ENCODE data around the gene MTHFD2.
"Not testable (repeated sequence)": the region's sequence is repeated elsewhere in the genome, so short reads cannot be mapped to it uniquely, and the experiment has no call there.

Gene MTHFD2

GRCh38 chr2:74183878-74184277, 14.5 kb upstream of the MTHFD2 start:
- H3K4me3 ChIP-seq (ENCODE audit: low read depth, low read length), result no peak overlapping the region
- no peak for TF ChIP-seq CTCF (IDR thresholded peaks at IDR 0.05; ENCODE audit: borderline replicate concordance, insufficient read depth, low read depth, low read length)

- no peak for TF ChIP-seq CTCF (IDR thresholded peaks at IDR 0.05; ENCODE audit: borderline replicate concordance, insufficient read depth, low read depth, low read length)
- no peak overlapping the region for H3K4me3 ChIP-seq (ENCODE audit: low read depth, low read length)
Measured at GRCh38 chr2:74186038-74186437, 12.4 kb upstream of the MTHFD2 start.

- H3K4me3 ChIP-seq (ENCODE audit: low read depth, low read length), result not testable (repeated sequence)
Measured at GRCh38 chr2:74186706-74187105, 11.7 kb upstream of the MTHFD2 start.

DNA sequence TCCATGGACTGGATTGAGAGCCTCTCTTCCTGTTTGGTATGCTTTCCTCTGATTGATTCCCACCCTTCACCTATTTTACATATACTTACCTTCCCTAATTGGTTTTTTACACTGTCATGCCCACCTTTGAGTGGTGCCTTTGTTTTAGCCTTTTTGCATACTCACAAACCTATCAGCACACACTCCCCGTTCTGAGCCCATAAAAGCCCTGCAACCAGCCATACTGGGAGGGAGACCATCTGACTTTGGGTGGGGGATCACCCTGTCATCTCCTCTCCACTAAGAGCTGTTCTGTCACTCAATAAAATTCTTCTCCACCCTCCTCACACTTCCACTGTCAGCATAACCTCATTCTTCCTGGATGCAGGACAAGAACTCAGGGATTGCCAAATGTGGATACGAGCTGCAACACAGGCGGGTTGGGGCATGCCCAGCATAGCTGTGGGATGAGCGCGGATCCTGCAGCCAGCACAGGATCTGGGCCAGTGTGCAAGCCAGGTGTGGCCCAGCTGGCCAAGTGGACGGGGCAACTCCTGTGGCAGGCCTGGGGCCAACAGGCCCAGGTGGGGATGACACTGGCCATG, 10.3 kb upstream of the MTHFD2 start:
- H3K4me3 ChIP-seq (ENCODE audit: low read depth, low read length), result no peak overlapping the region
- TF ChIP-seq CTCF (IDR thresholded peaks at IDR 0.05; ENCODE audit: borderline replicate concordance, insufficient read depth, low read depth, low read length), result no peak

- no peak for TF ChIP-seq CTCF (IDR thresholded peaks at IDR 0.05; ENCODE audit: borderline replicate concordance, insufficient read depth, low read depth, low read length)
Measured at GRCh38 chr2:74188696-74189095, 9.7 kb upstream of the MTHFD2 start.

GRCh38 chr2:74191596-74192380, 6.6 kb upstream of the MTHFD2 start:
- H3K4me3 ChIP-seq (ENCODE audit: low read depth, low read length), result no peak overlapping the region
- no peak for TF ChIP-seq CTCF (IDR thresholded peaks at IDR 0.05; ENCODE audit: borderline replicate concordance, insufficient read depth, low read depth, low read length)

More at GRCh38 chr2:74188696-74189095, 9.7 kb upstream of the MTHFD2 start:
- no peak overlapping the region for H3K4me3 ChIP-seq (ENCODE audit: low read depth, low read length)

DNA sequence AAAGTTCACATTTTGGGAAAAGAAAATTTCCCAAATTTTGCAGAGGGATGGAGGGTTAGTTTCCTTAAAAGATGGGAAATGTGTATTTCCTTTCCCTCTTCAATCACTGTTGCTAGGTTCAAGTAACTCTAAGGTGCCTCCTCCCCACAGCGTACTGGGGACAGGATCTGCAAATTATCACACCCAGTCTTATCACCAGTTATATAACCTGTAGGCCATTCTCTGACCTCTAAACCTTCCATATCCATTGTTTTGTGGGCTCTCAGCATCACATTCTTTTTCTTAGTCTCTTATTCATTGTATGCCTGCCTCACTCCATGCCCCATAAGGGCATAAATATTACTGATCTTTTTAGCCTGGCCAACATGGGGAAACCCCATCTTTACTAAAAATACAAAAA, 3.6 kb upstream of the MTHFD2 start:
- no peak for TF ChIP-seq CTCF (IDR thresholded peaks at IDR 0.05; ENCODE audit: borderline replicate concordance, insufficient read depth, low read depth, low read length)

More for the DNA sequence above, 3.6 kb upstream of the MTHFD2 start:
- H3K4me3 ChIP-seq (ENCODE audit: low read depth, low read length), result no peak overlapping the region
